GM21367 (cell line): Measurements from ENCODE around the gene ITGA2B.

Experiments
- ATAC-seq: cut with Tn5 transposase; IDR thresholded peaks from one replicate; pipeline ENCODE4 v1.9.1; 2021; ENCODE audit not compliant: unreplicated experiment

The ITGA2B gene

DNA sequence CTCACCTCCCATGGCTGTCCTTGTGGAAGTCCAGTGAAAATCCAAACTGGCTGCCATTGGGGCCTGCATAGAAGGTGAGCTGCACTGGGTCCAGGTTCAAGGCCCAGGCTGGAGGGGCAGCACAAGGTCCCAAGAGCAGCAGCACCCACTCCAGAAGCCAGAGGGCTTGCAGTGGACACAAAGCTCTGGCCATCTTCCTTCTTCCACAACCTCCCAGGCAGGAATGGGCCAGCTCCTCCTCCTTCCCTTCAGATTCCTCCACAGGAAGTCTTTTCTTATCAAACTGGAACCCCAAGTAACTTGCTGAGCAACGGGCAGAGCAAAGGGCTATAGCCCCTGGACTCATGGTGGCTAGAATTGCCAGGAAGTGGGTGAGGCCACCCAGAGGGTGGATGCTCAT, at the start of gene ITGA2B:
ITGA2B (minus strand) TSS at position 369 of the 400 bp plus-strand sequence; CDS start at position 193, 176 bp downstream.
- ATAC-seq, result no peak

DNA sequence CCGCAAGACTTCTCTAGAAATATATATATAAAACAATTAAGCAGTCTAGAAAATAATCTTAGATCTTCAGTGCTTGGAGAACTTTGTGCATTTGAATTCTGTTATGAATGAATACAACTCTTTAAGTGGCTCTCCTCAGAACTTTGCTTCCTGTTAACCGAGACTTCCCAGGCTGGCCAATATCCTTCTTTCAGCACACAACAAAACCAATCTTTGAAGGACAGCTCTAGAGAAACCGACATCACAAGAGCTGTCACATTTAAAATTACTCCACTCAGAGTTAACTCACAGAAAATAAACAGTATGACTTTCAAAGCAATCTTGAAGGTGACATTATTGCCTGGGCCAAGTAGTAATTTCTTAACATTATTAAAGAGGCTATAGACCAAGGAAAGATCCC, 49.7 kb upstream of the ITGA2B start:
- no peak for ATAC-seq

DNA sequence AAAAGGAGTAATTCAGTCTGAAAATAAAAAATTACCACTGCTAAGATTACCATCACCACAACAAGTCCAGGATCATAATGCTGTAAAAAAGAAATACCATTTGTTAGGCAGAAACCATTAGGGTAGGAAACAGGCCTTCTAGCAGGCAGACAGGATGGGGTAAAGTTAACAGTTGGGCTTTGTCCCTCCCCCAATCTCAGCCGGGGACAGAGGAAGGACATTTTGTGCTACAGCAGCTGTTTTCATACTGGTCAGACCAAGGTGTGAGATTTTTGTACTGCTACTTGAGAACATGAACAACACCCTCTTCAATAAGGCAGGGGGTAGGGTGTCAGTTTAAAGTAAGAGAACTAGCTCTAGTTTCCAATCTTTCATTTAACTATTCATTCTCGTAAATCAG, 49.2 kb upstream of the ITGA2B start:
- no peak for ATAC-seq

DNA sequence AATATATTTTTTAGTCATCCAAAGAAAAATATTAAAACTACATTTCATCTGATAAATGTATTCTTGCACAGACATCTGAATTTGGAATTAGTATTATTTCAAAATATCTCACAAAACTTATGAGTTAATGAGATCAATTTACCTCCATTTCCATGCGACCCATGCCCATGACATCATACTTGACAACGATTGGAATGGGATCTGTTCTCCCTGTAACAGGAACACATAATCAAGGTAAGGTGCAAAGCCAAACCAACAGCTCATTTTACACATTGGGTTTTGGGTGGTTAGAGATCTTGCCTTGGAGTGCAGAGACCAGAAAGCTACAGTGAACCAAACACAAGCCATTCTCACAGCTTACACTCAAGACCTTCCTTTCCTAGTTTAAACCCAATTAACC, 46.9 kb upstream of the ITGA2B start:
- no peak for ATAC-seq

DNA sequence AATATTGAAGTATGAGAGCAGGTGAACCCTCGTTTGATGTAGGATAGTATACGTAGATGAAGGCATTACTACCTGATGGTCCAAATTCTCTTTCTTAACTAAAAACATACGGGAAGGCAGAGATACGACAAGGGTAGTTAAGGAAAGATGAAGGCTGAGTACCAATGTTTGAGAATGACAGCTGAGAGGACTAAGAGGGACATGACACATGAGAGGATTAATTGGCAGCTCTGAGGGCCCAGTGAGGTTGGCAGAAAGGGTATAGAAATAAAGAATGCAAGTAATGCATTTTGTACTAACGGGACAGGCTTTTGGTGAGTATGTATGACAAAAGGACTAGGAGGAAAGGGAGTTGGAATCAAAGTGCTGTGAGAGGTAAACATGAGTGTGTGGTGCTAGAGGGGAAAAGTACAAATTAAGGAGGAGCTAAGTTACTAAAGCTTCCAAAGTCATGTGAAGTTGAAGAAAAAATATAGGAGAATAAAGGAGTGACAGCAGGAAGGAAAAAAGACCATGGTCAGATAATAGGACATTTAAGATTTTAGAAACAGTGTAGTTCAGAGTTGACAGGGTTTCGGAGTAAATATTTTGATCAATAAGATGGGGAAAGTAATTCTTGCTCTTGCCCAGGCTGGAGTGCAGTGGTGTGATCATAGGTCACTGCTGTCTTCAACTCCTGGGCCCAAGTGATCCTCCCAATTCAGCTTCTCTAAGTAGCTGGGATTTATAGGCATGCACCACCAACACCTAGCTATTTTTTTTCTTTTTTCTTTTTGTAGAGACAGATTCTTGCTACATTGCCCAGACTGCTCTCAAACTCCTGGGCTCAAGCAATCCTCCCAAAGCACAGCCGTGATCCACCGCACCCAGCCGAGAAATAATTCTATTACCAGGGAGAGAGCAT, 43.1 kb upstream of the ITGA2B start:
- ATAC-seq, result no peak

DNA sequence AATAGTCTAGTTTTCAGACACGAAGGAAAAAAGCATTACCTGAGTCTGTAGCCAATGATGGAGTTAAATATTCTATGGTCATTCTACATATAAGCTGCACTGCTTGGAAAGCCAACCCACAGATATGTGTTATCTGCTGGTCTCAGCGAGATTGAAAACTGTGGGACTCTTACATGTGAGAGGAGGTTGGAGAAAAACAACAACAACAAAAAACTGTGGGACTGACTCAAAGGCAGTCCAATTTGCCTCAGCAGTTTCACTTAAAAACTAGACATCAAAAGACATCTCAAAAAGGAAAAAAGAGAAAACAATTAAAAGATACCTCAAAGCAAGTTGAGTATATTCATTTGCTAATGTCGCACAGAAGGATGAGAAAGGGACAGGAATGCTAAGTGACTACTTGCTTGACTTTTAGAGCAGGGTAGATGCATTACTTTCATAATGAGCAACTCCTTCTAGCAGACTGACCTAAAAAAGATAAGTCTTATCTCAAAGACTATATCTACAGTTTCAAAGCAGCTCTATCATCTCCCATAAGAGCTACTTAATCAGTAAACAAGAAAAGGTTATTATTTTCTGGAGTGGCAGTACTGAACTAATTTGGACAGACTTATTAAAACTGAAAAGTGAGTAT, 35.5 kb upstream of the ITGA2B start:
- ATAC-seq, result no peak

DNA sequence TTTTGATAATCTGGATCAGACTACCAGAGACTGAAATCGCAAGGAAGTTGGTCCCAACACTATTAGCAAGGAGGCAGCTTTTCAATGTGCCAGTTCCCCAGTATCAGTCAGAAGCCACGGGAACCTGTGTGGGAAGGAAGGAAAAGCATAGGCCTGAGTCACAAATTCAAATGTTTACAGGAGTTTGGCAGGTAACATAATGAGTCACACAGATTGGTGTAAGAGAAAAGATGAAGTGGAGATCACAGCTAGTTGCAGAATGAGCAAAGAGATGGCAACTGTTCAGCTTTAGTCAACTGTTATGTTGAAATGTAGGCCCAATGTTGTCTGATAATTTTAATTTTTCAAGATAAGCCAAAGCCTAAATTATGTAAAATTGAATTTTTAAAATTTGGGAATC, 28.1 kb upstream of the ITGA2B start:
- ATAC-seq, result no peak

DNA sequence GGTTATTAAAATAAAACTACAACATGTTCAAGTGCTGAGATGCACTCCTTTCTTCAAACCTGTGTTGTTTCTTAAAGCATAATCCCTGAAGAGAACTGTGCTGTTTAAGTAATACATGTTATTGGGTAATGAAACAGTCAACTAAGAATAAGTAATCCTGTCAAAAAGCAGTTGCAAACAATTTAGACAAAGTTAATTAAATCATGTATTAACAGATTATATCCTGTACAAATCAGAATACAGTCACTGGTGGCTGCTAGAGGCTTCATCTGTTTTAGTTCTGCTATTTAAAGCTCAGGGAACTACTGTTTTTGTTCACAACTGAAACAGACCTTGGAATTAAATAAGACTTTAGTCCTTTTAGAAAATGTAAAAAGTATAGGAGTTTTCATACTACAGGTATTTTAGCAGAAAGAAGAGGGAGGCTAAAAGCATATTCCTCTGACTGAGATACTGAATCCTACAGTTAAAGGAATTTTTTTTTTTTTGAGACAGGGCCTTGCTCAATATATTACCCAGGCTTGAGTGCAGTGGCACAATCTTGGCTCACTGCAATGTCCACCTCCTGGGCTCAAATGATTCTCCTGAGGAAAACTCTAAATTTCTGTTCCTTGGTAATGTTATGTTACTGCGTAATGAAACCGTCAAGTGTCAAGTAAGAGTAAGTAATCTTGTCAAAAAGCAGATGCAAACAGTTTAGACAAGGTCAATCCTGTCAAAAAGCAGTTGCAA, 27.3 kb upstream of the ITGA2B start:
- ATAC-seq, result no peak

DNA sequence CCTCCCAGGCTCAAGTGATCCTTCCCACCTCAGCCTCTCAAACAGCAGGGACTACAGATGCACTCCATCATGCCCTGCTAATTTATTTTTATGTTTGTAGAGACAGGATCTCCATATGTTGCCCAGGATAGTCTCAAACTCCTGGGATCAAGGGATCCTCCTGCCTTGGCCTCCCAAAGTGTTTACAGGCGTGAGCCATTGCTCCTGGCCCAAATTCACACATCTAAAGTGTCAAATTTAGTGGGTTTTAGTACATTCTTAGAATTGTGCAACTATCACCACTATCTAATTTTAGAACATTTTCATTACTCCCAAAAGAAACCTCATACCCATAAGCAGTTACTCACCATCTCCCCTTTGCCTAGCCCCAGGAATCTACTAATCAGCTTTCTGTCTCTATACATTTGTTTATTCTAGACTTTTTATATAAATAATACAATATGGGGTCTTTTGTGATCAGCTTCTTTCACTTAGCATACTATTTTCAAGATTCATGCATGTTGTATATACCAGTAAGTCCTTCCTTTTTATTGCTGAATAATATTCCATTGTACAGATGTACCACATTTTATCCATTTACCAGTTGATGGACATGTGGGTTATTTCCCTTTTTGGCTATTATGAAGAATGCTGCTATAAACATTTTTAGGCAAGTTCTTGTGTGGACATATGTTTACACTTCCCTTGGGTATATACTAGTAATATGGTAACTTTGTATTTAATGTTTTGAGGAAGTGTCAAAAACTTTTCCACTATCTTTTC, 25.1 kb upstream of the ITGA2B start:
- no peak for ATAC-seq

DNA sequence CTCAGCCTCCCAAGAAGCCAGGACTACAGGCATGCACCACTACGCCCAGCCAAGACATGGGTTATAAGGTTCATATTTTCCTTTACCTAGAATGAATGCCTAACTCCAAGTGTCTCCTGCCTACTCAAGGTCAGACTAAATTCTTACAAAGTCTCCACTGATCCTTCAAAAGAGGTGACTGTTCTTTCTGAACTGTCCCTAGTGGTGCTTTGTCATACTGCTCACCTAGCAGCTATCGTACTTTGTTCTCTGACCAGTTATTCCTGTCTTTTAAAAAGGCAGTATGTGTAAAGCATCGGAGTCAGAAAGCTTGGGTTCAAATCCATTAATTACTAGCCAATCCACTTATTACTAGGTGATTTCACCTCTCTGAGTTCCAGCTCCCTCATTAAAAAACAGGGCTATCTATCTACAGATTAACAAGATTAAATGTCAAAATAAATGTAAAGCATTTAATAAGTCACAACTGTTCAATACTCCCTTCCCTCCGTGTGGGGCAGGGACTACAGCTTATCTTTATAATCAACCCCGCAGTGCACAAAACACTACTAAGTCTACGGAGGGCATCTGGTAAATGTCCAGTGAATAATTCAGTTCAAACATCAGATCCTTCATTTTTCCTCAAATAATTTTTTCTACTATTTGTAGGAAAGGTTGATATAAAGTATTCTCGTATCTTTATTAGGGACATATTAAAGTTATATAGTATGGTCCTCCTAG, 20.0 kb upstream of the ITGA2B start:
- no peak for ATAC-seq

DNA sequence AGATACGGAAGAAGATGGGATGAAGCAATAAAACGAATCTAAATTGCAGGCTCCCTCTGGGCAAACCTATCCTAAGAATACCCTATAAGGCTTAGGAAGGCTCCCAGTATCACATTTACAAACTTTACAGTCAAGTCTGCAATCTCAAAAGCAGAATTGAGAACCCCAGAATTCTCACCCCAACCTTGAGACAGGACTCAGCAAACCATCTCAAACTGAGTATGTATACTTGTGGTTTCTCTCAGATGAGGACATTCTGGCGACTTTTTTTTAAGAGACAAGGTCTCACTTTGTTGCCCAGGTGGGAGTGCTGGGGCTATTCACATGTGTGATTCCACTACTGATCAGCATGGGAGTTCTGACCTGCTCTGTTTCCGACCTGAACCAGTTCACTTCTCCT, 19.3 kb upstream of the ITGA2B start:
- ATAC-seq, result no peak

DNA sequence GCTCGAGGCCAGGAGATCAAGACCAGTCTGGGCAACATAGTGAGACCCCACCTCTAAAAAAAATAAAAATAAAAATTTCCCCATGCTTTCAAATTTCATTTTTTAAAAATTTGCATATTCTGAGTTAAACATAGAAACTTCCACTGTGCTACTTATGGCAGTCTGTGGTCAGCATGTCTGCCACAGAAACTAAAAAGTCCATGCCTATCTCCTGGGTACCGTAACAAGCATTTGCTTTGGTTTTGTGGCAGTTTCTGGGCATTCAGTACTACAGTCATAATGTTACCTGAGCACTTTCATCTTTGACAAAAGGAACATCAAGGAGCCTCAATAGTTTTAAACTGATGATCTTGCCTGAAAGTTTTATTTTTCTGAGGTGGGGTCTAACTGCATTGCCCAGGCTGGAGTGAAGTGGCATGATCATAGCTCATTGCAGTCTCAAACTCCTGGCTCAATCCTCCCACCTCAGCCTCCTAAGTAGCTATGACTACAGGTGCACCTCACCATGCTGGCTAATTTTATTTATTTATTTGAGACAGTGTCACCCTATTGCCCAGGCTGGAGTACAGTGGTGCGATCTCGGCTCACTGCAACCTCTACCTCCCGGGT, 13.2 kb upstream of the ITGA2B start:
- no peak for ATAC-seq

DNA sequence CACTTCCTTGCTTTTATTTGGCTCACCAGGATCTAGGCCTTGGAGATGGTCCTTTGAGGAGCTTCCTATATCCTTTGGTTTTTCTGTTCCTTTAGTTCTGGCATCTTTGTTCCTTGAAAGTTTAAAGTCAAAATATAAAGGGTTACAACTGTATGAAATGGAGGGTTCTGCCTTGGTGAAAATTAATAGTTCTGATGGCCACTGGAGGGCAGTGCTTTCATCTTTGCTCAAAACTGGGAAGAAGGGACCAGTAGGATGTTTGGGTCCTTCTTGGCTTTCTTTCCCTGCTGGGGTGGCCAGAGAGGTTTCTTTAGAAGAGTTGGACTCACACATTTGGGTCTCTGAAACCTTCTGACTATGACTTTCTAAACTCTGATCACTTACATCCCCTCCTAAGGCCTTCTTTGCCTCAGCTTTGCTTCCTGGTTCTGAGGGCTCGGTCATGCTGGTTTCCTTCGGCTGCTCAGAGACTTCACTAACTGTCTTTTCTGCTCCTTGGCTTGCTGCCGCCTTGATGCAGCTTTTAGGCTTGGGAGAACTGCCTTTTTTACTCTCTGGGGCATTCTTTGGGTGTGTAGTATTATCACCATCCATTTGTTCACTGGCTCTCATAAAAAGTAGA, 10.9 kb upstream of the ITGA2B start:
- no peak for ATAC-seq

DNA sequence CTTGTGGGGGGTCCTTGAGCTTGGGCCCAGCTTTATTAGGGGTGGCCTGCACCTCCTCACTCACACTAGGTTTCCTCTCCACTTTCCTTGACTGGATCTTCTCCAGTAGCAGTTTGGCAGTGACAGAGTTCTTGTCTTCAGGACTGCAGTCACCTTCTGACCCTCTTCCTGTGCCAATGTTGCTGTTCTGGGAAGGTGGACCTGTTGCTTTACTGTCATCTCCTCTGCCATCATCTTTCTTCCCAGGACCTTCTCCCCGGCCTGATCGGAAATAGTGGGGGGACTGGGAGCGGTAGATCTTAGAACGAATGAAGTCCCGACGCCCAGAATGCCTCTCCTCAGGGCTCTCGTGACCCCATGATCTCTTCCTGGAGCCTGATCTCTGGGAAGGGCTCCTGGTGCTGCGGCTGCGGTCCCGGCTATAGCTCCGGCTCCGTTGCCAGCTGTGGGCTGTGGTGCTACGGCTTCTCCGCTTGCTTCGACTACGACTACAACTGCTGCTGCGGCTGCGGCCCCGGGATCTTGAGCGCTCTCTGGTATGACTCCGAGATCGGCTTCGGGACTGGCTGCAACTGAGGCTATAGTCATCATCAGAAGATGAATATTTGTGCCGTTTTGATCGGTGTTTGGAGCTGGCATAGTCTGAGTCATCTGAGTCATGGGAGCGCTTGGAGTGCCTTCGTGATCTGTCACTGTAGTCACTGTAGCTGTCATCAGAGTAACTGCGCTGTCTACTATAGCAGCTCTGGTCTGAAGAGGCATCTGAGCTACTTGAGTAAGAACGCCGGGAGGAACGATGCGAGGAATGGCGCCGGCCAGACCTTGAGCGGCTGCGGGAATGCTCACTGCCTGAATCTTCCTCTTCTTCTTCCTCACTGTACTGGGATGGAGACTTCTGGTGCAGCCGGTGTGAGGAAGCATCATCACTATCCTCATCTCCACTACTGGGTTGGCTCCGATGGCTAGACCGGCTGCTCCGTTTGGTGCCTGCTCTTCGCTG, 9.5 kb upstream of the ITGA2B start:
- no peak for ATAC-seq

DNA sequence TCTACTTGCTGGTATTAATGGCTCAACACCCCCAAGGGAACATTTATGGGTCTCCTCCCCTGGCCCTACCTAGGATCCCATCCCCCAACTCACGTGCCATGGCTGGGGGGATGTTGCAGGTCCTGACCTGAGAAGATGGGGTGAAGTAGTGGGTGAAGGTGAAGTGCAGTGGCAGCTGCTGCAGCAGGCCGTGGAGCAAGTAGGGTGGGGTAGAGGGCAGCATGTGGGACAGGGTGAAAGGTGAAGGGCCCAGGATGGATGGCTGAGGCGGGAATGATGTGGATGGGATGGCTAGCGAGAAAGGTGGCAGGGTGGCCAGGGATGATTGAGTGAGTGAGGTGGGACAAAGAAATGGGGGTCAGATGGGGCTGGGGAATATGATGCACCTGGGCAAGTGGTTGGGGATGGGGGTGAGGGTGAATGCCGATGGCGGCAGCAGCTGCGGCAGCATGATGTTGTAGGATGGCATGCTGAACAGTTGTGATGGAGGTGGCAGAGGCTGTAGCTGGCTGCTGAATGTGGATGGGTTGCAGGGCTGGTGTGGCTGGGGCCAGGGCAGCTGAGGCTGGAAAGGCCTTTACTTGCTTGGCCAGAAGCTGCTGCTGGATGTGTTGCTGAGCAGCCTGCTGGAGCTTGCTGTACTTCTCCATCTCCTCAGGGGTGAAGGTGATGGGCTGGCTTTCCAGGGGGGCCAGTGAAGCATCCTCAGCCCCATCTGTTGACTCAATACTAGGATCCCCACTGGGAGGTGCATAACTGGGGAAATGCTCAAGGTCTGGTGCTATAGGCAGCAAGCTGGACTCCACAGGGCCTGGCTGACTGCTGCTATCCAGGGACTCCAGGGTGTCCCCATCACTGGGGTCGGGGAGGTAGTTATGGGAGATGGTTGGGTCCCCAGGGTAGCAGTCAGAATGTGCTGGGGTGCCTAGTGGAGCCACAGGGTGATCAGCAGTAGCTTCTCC, 8.3 kb upstream of the ITGA2B start:
- no peak for ATAC-seq

DNA sequence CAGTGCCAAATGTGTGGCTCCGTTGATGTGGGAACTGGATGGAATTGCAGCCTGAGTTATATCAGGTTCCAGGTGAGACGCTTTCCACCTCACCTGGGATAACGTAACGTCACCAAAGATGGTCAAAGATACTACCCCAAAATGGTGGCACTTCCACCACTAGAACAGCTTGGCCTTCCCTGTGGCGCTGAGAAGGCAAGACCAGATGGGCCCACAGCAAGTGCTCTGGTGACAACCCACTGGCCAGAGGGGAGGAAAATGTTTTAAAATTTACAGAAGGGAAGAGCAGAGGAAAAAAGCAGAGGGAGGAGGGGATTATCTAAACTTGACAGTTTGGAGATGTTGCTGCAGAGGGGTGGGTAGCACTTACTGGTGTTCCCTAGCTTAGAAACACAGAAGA, 7.5 kb upstream of the ITGA2B start:
- no peak for ATAC-seq

DNA sequence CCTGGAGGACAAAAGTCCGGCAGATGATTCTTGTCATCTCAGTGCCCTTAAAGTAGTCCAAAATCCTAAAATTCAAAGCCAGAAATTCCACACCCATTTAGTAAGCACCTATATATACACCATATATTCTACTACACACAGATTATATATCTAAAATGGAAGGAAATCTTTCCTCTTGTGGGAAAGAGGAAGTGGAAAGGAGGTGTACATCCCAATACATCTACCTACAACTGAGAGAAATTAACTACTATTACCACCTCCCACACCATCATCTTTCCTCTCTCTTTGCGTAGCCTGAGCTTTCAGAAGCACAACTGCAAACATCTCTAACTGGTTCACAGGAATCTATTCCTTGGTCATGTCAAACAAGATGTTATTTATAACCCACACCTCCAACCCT, 5.4 kb upstream of the ITGA2B start:
- no peak for ATAC-seq
